GM18870 (cell line): ENCODE results near the gene CORIN.
"Not testable (repeated sequence)": the region's sequence is repeated elsewhere in the genome, so short reads cannot be mapped to it uniquely, and the experiment has no call there.

Experiments
- ATAC-seq: cut with Tn5 transposase; IDR thresholded peaks from one replicate; pipeline ENCODE4 v1.9.1; 2021; ENCODE audit warnings: moderate library complexity; ENCODE audit not compliant: unreplicated experiment

CORIN gene

DNA sequence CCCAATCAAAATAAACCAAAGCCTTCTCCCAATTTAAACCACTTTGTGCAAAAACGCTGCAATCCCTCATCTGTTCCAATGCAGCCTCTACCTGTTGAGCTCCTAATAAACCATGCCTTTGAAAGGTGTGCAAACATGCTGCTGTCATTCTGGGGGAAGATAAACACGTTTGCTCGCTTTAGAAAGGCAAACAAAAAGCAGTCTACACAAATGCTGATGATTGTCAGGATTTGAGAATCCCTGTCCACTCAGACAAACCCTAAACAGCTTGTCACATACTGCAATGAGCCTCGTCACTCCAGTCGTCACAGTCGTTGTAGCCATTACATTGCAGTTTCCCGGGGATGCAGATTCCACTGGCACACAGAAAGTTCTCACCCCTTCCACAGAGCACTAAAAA lies 145.2 kb downstream of the CORIN start:
- ATAC-seq: no peak

- not testable (repeated sequence) for ATAC-seq
Observed at GRCh38 chr4:47691757-47692383, 146.0 kb downstream of the CORIN start.

- no peak for ATAC-seq
Observed at GRCh38 chr4:47690611-47691010, 147.3 kb downstream of the CORIN start.

DNA sequence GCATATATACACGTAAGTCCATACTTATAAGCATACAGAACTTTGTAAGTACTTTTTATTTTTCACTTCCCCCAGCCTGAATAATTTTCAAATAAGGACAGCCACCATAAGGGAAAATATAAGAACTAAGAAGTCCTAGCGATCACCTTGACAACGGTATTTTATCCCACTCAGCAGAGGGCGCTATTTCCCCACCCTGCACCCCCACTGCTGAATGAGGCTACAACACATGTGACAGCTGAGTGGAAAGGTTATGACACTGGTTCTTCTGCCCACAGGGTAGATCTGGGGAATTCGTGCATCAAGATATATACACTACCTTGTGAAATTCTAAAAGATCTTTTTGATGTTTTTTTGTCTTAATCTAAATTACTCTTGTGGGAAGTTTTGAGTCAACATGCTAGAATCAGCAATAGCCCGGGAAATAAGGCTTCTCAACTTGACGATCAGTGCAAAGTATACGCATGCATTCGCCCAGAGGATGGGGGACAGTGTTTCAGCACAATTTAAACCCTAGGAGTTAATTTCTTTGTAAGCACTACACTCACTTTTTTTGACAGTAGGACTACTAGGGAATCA lies 151.5 kb downstream of the CORIN start:
- no peak for ATAC-seq

DNA sequence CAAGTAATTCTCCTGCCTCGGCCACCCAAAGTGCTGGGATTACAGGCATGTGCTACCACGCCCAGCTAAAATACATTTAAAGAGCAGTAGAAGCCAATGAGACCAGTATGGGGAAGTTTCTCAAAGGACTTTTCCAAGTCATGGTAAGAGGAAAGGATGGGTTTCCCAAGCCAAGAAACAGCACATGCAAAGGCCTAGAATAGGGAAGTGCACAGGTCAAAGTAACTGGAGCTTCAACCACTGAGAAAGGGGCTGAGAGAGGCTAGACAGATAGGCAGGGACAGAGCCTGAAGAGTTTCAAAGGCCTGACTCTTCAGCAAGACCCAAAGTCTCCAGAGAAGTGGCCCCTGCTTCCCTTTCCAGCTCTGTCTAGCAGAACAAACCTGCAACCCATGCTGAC lies 162.1 kb downstream of the CORIN start:
- no peak for ATAC-seq

DNA sequence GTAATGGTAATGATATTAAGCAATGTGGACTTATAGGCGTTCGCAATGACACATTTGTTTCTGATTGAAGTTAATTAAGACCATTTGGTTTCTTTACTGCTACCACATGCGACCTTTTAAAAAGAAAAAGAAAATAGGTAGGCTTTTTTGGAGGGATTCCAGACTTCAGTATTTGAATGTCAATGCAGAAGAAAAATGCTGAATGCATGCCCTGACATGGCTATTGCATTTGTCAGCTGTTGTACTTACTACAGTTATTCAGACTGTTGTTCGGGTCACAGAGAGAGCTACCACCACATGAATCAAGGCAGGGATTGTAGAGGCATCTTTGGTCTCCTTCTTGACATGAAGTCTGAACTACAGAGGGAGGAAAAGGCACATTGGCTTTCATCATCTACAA lies 163.7 kb downstream of the CORIN start:
- no peak for ATAC-seq

DNA sequence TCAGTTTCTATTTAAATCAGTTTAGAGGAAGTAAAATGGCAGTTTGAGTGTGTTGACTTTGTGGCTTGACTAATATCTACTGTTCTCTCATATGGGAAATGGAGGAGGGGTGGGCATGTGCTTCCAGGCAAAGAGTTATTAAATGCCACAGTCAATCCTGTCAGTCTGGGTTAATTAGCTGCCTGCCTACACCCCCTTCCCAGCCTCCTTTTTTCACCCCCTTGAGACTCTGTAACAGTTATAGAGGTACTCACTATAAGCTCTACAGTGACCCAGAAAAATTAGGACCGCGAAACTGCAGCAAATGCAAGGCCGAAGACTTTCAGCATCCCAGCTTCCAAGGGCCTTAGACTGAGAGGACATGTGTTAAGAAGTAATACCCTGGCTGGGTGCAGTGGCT lies 165.2 kb downstream of the CORIN start:
- ATAC-seq: no peak

DNA sequence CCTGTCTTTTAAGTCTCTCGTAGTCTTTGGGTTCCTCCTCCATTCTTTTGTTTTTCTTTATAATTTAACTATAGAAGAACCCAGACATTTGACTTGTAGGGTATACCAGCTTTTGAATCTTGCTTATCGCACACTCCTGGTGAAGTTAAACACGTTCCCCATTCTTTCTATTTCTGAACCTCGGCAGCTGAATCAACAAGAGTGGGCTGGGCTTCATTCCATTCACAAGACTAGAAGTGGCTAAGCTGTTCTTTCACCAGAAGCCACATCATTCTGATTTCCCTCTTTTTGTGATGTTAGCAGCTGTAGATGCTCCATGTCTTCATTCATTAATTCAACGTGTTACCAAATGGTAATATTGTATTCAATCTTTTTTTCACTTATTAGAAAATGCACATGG lies 167.9 kb downstream of the CORIN start:
- no peak for ATAC-seq

GRCh38 chr4:47668810-47669408 lies 169.0 kb downstream of the CORIN start:
- ATAC-seq: peak; percentile 55

DNA sequence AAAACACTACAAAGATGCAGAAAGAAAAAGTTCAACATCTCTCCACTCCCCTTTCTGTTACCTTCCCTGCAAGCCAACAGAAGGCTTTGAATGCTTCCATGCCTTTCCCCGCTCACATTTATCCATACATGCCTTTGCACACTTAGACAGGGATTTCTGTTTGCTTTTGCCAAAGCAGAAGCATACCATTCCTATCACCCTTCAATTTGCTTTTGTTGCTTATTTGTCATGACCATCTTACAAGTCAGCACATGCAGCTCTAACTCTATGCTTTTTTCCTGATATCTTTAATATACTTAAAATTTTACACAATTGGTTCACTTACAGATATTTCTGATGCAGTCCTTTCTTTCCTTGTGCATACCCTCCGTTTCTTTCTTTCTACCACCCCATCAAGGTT lies 169.6 kb downstream of the CORIN start:
- ATAC-seq: no peak

- ATAC-seq: no peak
Observed at GRCh38 chr4:47667552-47667951, 170.3 kb downstream of the CORIN start.

GRCh38 chr4:47664051-47664826 lies 173.6 kb downstream of the CORIN start:
- no peak for ATAC-seq

DNA sequence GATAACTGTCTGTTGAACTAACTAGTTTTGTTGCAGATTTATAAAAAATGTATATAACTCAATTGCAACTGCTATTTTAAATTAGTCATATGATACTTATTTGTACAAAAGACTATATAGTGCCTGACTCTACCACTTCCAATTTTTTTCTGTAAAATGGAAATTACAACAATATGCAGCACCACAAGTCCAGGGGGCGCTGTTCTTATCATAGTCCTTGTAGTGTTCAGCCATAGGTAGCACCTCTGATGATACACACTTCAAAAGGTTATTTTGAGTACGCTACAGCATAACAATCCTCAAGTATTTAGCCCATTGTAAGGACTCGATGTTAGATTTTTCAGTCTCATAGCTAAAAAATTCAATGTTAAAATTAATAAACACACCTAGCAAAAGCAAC lies 174.9 kb downstream of the CORIN start:
- no peak for ATAC-seq

- no peak for ATAC-seq
Observed at GRCh38 chr4:47661741-47662140, 176.1 kb downstream of the CORIN start.

- no peak for ATAC-seq
Observed at GRCh38 chr4:47659342-47659741, 178.5 kb downstream of the CORIN start.

DNA sequence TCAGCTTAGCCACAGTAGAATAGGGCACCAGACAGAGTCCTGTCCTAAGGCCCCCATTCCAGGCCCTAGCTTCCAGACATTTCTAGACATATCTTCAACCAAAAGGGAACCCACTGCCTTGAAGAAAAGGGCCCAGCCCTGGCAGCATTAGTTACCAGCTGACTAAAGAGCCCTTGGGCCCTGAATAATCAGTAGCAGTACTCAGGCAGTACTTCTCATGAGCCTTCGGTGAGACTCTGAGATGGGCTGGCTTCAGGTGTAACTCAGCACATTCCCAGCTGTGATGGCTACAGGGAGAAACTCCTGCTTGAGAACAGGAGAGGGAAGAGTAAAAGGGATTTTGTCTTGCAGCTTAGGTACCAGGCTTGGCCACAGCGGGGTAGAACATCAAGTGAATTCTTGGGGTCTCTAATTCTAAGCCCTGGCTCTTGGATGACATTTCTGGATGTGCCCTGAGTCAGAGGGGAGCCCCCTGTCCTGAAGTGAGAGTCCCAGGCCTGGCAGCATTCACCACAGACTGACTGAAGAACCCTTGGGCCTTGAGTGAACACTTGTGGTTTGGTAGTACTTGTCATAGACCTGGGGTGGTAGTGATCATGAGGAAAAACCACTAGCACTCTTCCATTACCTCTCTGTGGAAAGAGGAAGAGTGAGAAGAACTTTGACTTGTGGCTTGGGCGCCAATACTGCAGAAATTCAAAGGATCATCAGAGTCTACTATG lies 182.7 kb downstream of the CORIN start:
- ATAC-seq: no peak

- ATAC-seq: no peak
Observed at GRCh38 chr4:47652092-47652491, 185.8 kb downstream of the CORIN start.

DNA sequence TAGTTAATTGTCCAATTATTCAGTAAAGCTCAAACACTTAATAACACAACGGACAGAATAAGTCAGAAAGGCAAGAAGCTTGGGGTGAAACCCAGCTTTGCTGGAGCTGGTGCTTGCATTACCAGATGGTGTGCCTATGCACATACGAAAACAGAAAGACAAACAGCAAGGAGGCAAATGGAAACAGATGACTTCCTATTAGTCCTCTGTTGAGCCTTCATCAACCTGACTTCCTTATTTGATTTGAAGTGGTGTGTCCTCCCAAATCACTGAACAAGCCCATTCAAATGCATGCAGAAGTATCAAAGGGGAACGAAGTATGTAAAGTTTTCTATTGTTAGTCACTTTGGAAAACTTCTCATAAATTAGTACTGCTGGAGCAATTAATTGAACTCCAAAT lies 186.6 kb downstream of the CORIN start:
- no peak for ATAC-seq

DNA sequence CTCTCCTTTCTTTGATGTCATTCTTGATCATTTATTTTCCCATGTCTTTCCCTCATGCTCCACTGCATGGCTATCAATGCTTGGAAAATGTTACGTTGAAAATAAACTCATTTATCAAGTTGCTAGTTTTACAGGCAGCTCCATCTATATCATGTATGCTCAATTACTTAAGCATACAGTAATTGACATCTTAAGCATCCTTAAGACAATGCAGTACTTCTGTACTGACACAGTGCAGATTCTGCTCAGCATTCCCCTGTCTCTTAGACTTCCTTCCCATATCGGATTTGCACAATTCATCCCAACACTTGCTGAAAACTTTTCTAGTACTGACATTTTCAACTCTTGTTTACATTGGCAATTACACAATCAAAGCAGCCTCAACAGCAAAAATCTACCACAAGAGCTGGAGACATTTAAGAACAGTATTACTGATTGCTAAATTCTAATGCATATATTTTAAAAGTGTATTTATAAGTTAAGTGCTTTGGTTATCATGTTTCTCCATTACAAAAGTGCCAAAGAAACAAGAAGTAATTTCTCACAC lies 187.2 kb downstream of the CORIN start:
- ATAC-seq: no peak

DNA sequence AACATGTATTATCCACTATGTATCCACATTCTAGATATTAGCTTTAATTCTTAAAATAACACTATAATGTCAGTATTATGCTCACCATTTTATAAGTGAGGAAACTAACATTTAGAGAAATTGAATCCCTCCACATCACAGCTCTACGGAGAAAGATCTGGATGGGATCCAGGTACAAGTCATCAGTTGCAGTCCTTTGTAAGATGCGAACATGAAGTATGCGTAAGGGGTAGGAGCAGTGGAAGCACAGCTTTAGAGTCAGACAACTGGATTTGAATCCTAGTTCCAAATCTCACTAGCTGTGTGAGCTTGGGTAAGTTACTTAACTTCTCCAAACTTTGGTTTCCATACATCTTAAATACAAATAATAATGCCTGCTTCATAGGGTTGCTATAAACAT lies 190.3 kb downstream of the CORIN start:
- no peak for ATAC-seq

DNA sequence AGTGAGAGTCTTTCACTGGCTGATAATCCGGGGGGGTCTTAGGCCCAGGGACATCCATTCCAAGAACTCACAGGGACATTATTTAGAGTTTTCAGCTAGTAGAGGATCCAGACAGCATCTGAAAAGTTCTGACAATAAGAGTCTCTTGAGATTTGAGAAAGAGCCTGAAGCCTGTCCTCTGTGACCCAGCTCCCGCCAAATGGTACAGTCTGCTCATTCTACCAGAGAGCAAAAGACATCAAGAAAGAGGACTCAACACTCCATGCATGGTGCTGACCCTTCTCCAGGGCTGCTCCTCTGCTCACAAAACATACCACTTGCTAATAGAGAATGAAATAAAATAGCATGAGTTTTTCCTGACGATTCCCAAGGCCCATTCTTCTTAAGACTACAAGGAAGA lies 190.8 kb downstream of the CORIN start:
- no peak for ATAC-seq
